ENCODE results near the gene TIMP2.
"Not testable (repeated sequence)": the region's sequence is repeated elsewhere in the genome, so short reads cannot be mapped to it uniquely, and the experiment has no call there.

The TIMP2 gene

GRCh38 chr17:78929908-78930775, 5.0 kb upstream of the TIMP2 start:
- DNase-seq: peak; percentile 10

DNA sequence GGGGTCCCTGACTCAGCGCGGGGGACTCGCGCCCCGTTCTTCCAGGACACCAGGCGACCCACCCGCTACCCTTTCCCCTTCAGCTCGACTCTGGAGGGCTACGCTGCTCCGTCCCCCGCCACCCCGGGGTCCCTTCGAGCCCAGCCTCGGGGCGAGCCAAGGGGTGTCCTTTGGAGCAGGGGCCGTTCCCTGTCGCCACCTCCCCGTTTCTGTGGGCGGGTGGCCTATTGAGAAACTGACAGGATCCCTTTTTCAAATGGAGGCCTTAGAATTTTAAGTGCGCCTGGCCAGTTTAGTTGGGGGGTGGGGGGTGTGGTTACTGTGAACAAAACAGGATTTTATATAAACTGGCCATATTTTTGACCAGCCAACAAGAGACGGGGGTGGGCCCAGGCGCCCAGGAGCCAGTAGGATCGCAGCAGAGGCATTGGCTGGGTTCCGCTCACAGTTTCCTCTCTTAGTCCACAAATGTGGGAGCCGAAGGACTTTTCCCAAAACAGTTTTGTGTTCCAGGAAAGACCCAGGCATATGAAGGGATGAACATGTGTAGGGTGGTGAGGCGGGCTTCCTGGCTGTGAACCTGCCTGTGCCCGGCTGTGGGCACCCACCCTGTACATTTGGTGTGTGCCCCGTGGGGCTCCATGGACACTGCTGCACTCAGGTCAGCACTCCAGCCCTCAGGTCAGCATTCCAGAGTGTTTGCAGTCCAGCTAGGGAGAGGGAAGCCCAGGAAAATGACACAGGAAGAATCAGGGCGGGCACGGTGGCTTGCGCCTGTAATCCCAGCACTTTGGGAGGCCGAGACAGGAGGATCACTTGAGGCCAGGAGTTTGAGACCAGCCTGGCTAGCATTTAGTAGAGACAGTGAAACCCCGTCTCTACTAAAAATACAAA, 722 bp upstream of the TIMP2 start:
- DNase-seq: peak; percentile 41

GRCh38 chr17:78924481-78925151, 571 bp downstream of the TIMP2 start:
- DNase-seq: peak; percentile 29

GRCh38 chr17:78923660-78924453, 1.3 kb downstream of the TIMP2 start:
- DNase-seq: peak; percentile 80

- no peak for DNase-seq
Measured at GRCh38 chr17:78922816-78923498, 2.2 kb downstream of the TIMP2 start.

DNA sequence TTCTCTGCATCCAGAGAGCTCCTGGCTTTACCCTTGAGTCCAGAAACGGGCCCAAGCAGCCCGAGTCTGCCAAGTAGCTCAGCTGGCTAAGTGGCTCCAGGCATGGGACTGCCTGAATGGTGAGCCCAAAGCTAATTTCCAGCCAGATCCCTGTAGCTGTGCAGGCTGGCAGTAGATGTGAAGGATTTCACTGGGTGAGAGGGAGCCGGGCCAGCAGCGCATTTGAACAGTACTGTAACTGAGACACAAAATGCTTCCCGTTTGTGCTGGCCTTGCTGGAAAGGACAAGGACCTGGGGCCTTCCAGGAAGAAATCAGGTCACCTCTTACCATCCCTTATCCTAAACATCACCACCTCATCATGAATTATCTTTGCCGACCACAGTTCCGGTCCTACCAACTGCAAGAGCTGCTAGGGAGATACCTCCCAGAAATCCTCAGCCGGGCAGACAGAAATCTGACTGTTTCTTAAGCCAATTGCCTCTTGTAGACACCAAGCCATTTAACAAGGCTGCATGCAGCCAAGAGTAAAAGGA, 3.7 kb downstream of the TIMP2 start:
- no peak for DNase-seq

DNA sequence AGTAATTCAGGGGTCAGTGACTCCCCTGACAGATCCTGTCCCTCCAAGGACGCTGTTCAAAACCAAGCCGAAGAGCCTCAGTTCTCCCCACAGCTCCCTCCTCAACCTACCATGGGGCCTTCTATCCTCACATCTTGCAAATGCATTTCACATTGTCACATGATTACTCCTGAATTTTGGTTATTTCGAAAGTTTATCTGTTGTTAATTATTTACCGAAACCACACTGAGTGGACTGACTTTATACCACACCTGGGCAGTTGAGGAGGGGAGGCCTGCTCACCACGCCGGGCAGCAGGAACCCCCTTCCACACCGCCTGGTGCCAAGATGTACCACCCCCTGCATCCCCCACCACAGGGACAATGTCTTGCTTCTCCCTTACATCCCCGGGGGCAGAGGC, 4.7 kb downstream of the TIMP2 start:
- DNase-seq: no peak

DNA sequence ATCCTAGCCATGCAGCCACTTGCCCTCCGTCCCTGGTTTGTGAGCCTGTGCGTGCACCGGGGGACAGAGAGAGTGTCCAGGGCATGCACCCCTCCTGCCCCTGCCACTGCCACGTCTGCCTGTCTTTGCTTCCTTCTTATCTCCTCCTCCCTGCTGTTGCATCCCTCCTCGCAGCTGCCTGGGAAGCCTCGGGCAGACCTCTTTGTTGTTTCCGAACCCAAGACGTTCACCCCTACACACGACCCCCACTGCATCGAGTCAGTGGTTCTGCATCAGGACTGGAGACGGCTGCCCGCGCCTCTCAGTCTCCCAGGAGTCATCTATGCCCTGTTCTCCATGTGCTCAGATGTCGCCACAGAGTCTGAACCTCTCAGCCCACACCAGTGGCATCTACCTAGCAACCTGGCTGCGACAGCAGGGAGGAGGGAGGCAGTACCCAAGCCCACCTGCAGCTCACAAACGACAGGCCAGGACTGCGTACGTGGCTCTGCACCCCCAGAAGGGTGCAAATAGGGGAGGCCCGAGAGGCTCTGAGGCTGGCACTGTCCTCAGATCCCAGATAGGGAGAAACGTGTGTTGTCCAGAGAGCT, 5.2 kb downstream of the TIMP2 start:
- DNase-seq: no peak

- no peak for DNase-seq
Measured at GRCh38 chr17:78918979-78919378, 6.2 kb downstream of the TIMP2 start.

GRCh38 chr17:78917451-78918275, 7.5 kb downstream of the TIMP2 start:
- DNase-seq: no peak

GRCh38 chr17:78915872-78916632, 9.1 kb downstream of the TIMP2 start:
- no peak for DNase-seq

- DNase-seq: no peak
Measured at GRCh38 chr17:78913115-78913514, 12.1 kb downstream of the TIMP2 start.

- DNase-seq: no peak
Measured at GRCh38 chr17:78912082-78912481, 13.1 kb downstream of the TIMP2 start.

GRCh38 chr17:78911543-78911942, 13.6 kb downstream of the TIMP2 start:
- DNase-seq: not testable (repeated sequence)

DNA sequence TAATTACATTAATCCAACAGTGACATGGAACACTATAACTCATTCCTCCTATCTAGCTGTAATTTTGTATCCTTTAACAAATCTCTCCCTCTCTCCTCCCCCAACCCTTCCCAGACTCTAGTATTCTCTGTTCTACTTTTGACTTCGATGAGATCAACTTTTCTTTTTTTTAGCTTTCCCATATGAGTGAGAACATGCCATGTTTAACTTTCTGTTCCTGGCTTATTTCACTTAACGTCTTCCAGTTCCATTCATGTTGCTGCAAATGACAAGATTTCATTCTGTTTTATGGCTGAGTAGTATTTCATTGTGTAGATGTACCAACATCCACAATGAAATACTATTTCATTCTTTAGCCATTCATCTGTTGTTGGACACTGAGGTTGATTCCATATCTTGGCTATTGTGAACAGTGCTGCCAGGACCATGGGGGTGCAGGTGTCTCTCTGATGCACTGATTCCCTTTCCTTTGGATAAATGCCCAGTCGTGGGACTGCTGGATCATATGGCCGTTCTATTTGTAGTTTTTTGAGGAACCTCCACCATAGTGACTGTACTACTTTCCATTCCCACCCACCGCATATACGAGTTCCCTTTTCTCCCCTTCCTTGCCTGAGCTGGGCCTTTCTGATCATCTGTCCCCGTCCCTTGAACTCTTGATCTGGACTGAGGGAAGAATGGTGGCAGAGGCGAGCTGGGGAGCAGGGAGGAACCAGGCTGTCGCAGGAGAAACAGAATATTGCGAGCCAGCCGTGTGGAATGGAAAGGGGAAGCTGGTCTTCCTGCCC, 14.5 kb downstream of the TIMP2 start:
- DNase-seq: no peak

- peak; percentile 29 for DNase-seq
Measured at GRCh38 chr17:78908426-78908825, 16.8 kb downstream of the TIMP2 start.

- DNase-seq: no peak
Measured at GRCh38 chr17:78905541-78905940, 19.6 kb downstream of the TIMP2 start.

GRCh38 chr17:78905116-78905515, 20.1 kb downstream of the TIMP2 start:
- no peak for DNase-seq

DNA sequence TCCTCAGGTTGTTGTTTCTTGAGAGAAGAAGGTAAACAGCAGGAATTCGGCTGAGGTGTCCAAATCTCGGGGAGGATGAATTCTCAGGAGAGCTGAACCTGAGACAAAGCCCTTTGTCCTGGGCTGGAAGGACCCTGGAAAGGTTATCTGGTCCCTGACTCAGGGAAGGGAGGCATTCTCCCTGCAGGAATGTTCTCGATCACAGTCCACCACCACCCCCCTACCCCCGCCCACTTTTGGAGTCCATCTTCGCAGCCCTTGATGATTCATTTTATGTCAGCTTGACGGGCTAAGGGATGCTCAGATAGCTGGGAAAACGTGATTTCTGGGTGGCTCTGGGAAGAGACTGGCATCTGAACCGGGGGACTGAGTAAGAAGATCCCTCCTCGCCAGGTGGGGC, 20.8 kb downstream of the TIMP2 start:
- DNase-seq: no peak
